Fibroblast of mammary gland (primary cell): Measurements from ENCODE around the gene LRRC4C.
A peak's percentile ranks its signal among the peaks of the same experiment; 100 is the strongest.

ENCODE experiments used
- DNase-seq: peaks from one replicate; pipeline ENCODE4 v3.0.0-alpha.2; 2010; ENCODE audit warnings: low read depth
- H3K4me3 ChIP-seq: 2 replicates; pipeline ENCODE4 v1.5.1; 2011; ENCODE audit warnings: low read depth, mild to moderate bottlenecking, low read length, moderate library complexity; ENCODE audit not compliant: control insufficient read depth
- TF ChIP-seq, protein P1 (sequence below): conservative IDR thresholded peaks from 2 replicates; pipeline ENCODE4 v1.5.1; 2011; ENCODE audit warnings: low read depth, low read length, inconsistent platforms; ENCODE audit not compliant: control insufficient read depth, insufficient read depth

LRRC4C gene

DNA sequence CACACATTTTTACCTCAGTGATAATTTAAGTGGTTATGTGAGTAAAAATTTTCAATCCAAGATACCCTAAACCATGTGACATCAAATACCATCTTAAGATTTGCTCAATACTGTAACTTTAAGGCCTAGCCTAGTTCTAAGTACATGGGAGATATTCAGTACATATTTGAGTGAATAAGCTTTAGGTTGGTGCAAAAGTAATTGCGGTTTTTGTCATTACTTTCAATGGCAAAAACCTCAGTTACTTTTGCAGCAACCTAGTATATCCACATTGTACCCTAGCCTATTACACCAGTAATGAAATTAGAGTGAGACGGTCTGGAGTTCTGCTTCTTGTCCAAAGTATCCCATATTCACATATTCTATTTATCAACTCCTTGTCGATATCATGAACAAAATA is 700.1 kb downstream of the LRRC4C start:
- DNase-seq = no peak
- TF ChIP-seq, protein P1, sequence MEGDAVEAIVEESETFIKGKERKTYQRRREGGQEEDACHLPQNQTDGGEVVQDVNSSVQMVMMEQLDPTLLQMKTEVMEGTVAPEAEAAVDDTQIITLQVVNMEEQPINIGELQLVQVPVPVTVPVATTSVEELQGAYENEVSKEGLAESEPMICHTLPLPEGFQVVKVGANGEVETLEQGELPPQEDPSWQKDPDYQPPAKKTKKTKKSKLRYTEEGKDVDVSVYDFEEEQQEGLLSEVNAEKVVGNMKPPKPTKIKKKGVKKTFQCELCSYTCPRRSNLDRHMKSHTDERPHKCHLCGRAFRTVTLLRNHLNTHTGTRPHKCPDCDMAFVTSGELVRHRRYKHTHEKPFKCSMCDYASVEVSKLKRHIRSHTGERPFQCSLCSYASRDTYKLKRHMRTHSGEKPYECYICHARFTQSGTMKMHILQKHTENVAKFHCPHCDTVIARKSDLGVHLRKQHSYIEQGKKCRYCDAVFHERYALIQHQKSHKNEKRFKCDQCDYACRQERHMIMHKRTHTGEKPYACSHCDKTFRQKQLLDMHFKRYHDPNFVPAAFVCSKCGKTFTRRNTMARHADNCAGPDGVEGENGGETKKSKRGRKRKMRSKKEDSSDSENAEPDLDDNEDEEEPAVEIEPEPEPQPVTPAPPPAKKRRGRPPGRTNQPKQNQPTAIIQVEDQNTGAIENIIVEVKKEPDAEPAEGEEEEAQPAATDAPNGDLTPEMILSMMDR = no peak
- no peak overlapping the region for H3K4me3 ChIP-seq

DNA sequence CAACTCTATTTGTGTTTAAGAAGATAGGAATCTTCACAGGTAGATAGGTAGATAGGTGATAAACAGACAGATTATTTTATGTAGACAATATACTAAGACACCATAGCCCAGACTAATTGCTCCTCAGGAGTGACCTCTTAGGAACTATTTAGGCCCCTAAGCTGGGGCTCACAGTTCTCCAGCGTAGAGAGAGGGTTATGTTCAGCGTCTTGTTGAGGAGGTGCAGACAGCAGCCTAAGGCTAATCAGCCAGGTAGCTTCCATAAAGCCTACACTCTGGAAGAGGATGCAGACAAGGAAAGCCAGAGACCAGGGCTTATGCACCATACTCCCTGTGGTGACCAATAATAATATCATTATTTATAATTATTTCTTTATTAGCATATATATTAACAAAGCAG is 705.2 kb downstream of the LRRC4C start:
- TF ChIP-seq, protein P1 = no peak
- no peak overlapping the region for H3K4me3 ChIP-seq
- DNase-seq = no peak

DNA sequence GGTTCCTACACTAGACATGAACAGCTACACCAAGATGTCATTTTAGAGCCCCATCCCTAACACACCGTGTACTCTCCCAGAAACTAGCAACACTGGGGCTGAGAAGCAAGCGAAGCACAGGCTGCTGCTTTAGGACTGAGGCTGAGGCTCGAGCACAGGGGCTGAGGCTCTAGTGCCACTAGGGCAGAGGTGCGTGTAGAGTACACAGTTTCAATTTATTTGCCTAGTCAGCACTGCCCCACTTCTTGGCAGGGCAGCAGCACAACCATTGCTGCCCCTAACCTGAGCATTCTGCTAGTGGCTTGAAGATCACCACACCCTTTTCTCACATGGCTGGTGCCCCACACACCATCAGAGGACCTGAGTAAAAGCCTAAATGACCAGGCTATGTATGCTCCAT is 713.2 kb downstream of the LRRC4C start:
- no peak for DNase-seq
- H3K4me3 ChIP-seq = no peak overlapping the region
- TF ChIP-seq, protein P1 = no peak

DNA sequence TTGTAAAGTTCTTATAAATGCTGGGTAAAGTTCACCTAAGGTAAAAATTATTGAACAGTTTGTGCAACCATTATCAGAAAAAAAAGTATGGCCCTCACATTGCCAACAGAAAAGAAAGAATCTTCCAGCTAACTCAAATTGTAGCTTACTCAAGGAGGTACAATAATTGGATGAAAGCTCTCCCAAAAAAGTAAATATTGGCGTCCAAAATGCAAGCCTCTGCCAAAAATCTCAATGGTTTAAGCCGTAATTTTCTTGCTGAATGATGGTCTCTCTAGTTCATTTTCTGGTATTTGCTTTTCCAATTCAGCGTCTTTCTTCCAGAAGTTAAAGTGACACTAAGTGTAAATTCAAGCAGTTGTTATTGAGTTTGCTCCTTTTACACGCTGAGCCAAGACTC is 727.3 kb downstream of the LRRC4C start:
- H3K4me3 ChIP-seq = no peak overlapping the region
- TF ChIP-seq, protein P1 = no peak
- no peak for DNase-seq

DNA sequence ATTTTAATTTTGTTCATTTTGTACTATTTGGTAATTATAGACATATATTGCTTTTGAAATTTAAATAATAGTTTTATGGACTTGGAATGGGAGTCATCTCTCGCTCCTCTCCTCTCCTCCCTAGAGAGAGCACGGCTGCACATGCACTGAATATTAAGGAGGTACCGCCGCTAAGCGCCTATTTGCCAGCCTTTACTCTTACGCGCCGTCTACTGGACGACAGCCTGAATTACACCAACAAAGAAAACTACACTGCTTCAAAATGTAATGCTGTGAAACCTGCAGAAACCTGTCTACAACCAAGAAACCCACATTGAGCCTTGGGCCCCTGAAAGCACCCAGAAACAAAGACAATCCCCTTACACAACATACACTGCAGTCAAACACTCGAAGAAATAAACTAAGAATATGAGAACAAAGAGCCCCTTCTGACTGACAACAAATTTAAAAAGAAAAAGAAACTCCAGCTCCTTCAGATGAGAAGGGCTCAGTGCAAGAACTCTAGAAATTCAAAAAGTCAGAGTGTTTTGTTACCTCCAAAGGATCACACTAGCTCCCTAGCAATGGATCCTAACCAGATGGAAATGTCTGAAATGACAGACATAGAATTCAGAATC is 737.2 kb downstream of the LRRC4C start:
- TF ChIP-seq, protein P1 = peak; percentile 42
- no peak overlapping the region for H3K4me3 ChIP-seq
- DNase-seq = peak; percentile 2

DNA sequence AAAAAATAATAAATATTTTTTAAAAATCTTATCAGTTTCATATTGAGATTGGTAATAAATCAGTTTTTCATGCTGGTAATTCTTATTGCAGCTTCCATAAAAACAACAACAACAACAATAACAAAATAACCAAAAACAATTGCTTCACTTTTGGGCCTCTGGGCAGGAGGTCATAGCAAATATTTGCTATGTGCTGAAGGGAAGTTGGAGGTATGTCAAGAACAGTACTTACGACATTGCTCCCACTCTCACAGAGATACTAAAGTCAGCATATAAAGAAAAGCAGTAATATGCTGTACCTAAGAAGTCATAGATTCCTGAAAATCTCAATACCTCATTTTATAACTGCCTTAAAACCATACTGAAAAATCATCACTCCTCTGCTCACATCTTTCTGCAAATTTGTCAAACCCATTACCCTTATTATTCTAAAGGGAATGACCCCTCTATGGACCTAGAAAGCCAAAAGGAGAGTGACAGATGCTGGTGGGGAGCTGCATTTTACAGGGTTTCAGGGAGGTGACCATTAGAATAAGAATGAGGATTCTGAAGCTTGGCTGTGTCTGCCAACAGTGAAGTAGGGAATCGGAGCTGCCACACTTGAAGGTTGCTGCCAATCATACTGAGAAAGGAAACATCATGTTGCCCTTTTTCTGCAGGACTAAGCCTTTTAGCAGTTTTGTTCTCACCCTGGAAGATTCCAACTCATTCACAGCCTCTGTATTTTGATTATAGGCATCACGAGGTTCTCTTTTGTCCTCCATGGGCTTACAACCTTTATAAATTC is 742.9 kb downstream of the LRRC4C start:
- TF ChIP-seq, protein P1 = no peak
- DNase-seq = no peak
- no peak overlapping the region for H3K4me3 ChIP-seq
